HuH-7.5 (cell line): Measurements from ENCODE around the gene SMURF2.
A peak's percentile ranks its signal among the peaks of the same experiment; 100 is the strongest.
"Not testable (repeated sequence)": the region's sequence is repeated elsewhere in the genome, so short reads cannot be mapped to it uniquely, and the experiment has no call there.

Experiments
- DNase-seq: peaks from one replicate; pipeline ENCODE4 v3.0.0; 2011; ENCODE audit warnings: low spot score

The SMURF2 gene

DNA sequence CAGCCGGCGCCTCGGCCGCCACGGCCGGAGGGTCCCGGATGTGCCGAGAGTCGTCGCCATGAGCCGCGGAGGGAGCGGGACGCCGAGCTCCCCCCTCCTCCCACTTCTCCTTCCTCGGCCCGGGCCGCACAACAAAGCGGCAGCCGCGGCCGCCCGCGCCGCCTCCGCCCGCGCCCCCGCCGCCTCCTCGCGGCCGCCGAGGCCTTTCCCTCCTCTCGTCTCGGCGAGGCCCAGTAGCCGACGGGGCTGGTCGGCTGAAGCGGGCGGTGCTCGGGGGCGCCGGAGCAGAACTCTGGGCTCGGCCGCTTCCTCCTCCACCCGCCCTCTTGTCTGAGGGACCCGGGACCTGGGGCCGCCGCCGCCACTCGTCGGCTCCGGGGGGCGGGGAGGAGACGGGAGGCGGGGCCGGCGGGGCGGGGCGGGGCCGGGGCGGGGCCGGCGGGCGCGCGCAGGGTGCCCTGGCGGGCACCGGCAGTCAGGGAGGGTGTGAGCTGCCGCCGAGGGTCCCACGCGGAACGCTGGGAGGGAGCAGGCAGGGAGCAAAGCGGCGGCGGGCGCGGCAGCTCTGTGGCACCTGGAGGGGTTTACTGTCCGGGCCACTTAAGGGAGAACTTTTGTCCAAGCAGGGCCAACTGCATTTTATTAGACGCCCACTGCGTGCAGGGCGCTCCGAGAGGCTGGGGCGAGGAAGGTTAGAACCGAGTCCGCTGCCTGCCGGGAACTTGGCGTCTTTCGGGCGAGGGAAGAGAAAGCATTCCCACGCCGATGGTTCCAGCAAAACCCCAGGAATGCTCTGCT is at the start of gene SMURF2:
TSS of gene SMURF2 (minus strand) at position 332 of the 798 bp plus-strand sequence. CDS start 427 bp downstream, outside the sequence.
- peak; percentile 85 for DNase-seq

DNA sequence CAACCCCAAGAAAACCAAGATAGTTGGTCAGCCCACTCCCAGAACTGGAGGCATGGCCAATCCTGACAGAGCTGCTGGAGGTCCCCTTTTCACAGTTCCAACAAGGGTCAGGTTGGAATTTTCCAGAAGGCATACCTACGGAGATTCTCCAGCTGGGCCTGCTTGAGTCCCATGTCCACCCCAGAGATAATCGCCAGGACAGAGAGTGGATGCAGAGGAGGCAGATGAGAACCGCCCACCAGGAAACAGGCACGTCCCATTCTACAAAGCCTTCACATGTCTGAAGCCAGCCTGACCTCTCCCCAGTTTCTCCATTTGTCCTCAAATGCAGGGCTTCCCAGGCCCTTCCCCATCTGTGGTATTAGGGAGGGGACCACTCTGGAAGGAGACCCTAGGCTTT is 47.4 kb upstream of the SMURF2 start:
- DNase-seq, result no peak

DNA sequence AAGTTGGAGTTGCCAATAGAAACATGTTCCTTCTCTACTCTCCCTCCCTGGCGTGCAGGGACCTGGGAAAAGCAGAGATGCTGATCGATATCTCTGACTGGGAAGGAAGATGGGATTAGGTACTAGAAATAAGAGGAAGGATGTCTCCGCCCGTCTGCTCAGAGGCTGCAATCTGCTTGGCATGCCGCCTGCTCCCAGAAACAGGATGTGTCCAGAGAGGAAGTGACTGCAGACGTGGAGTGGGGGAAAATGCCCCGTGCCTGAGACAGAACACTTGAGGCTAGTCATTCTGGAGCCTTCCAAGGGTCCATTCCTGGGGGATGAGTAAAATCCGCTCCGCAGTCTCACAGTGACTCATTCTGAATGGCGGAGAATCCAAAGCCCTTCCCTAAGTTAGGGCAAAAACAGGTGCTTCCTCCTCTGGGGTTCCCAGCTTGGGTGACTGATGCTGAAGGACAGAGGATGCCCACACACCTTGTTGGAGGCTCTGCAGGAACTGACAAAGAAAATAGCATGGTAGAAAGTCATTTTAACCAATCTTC is 45.0 kb upstream of the SMURF2 start:
- no peak for DNase-seq

DNA sequence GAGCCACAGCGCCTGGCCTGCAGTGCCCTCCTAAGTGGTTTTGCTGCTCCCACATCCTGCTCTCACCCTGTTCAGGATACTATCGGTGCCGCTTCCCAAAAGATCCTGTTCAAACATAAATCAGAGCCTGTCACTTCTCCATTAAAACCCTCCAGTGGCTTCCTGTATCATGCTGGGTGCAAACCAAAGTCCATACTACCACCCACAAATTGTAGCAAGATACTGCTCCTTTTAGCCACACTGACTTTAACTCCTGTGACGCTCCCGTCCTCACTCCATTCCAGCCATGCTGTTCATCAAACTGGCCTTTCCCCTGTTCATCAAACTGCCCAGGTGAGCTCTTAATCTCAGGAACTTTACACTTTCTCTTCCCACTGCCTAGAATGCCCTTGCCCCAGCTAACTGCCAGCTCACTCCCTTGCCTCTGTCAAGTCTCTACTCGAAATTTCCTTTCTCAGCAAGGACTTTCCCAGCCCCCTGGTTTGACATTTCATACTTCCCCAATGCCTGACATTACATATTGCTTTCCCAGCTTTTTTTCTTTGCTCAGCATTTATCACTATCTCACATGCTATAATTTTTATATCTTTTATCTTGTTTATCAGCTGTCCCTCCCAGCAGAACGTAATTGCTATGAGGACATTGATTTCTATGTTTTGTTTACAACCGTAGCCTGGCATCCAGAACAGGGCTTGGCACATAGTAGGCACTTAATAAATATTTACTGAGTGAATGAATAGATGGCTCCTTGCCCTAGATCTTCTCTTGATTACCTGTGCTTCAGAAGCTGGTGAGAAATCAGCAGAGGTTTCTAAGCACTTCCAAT is 44.3 kb upstream of the SMURF2 start:
- DNase-seq, result no peak

GRCh38 chr17:64702815-64703214 is 40.7 kb upstream of the SMURF2 start:
- no peak for DNase-seq

DNA sequence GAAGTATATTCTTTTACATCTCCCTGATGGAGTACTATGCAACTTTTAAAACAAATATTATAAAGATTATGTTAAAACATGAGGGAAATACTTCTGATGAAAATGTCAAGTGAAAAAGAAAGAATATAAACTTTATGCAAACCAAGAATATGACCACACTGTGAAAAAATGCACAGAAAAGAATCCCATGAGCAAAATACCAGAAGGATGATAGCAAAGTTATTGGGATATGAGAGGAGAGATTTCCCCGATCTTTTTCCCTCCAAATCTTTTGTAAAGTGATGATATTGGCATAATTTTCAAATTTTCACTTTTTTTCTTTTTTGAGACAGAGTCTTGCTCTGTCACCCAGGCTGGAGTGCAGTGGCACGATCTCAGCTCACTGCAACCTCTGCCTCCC is 36.6 kb upstream of the SMURF2 start:
- no peak for DNase-seq

DNA sequence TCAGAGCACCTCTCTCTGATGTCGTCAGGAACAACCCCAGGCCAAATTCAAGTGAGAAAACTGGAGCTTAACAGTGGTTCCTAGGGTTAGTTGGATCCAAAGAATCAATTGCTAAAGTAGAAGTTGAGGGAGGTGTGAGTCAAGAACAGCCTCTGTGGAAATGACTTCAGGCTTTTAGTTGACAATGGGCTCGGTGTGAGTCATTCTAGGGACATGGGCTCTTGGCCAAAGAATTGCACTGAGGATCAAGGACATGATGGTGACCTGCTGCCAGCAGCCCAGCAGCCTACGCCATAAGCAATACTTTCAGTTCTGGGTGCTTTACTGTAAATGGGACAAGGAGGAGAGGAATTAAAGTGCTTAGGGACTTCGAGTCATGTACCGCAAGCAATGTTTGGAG is 32.1 kb upstream of the SMURF2 start:
- no peak for DNase-seq

GRCh38 chr17:64692187-64692586 is 30.1 kb upstream of the SMURF2 start:
- DNase-seq, result no peak

GRCh38 chr17:64689106-64689505 is 27.0 kb upstream of the SMURF2 start:
- DNase-seq, result no peak

GRCh38 chr17:64688481-64688880 is 26.4 kb upstream of the SMURF2 start:
- no peak for DNase-seq

DNA sequence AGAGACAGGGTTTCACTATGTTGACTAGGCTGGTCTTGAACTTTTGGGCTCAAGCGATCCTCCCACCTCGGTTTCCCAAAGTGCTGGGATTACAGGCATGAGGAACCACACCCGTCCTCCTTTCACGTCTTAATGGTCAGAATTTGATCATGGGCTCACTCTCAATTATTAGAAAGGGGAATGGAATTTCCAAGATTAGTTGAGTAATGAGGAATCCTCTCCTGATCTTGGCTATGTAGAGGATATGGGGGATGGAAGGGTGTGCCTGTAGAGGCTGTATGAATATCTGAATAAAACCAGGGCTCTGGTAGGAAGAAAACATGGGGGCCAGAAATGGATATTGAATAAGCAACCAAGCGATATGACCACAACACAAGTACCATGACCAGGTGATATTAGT is 25.9 kb upstream of the SMURF2 start:
- no peak for DNase-seq

DNA sequence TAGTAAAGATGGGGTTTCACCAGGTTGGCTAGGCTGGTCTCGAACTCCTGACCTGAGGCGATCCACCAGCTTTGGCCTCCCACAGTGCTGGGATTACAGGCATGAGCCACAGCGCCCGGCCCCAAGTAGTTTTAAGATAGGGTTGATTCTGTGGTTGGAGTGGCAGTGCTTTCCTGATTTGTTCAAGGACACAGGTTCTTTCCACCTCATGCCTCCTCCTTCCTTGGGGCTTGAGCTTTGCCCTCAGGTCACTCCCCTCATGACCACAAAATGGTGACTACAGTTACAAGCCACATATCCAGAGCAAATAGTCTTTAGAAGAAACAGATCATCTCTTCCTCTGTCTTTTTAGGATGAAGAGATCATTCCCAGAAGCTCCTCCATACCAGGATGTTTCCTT is 25.3 kb upstream of the SMURF2 start:
- DNase-seq, result no peak

DNA sequence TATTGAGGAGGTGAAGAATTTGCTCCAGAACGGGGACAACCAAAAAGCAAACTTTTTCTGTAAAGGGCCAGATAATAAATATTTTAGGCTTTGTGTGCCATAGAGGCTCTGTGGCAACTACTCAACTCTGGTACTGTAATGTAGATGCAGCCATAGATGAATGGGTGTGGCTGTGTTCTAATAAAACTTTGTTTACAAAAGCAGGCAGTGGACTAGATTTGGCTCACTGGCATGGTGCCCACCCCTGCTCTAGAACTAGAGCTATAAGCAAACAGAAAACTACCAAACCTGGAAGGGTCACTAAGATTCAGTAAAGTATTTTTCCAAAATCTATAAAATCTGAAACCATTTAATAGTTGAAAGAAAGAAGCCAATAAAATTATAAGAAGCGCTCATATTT is 24.6 kb upstream of the SMURF2 start:
- DNase-seq, result no peak

- no peak for DNase-seq
These were observed 23.6 kb upstream of the SMURF2 start for GRCh38 chr17:64685705-64686104.

DNA sequence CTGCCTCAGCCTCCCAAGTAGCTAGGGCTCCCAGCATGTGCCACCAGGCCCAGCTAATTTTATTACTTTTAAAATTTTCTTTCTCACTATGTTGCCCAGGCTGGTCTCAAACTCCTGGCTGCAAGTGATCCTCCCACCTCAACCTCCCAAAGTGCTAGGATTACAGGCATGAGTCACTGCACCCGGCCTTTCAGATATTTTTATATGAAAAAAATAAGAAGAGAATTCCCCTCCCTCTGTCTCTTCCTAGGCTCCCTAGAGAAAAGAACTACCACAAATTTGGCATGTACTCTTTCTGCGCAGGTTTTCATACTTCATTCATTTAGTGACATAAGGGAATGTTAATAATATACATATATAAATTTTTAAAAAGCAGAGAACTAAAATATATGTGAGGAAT is 21.7 kb upstream of the SMURF2 start:
- no peak for DNase-seq

- DNase-seq, result no peak
These were observed 20.4 kb upstream of the SMURF2 start for GRCh38 chr17:64682261-64683181.

GRCh38 chr17:64679710-64680216 is 17.7 kb upstream of the SMURF2 start:
- no peak for DNase-seq

GRCh38 chr17:64676763-64677162 is 14.7 kb upstream of the SMURF2 start:
- no peak for DNase-seq

DNA sequence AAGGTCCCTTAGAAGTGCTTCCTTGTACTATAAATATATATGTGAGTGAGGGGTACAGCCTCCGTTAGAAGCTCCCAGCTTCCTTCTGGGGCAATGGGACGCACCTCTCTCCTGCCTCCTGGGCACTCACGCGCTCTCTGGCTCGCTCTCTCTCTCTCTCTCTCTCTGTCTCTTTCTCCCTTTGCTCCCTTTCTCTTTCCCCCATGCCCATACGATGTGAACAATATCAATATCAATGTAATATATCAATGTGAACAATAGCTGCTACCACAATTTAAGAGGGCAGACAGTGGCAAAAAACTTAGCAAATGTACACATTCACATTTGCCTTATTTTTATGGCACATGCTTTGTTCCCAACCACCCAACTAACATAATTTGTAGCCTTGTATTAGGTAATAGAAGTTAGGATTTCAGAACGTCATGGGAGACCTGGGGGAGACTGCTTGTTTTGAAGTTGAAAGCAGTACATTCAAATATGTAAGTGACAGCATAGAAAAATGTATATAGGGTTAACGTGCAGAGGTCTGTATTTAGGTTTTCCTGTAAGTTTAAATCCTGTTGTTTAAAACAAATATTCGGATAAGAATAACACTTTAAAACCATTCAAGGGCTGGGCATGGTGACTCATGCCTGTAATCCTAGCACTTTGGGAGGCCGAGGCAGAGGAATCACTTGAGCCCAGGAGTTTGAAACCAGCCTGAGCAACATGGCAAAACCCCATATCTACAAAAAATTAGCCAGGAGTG is 8.9 kb upstream of the SMURF2 start:
- not testable (repeated sequence) for DNase-seq

- DNase-seq, result not testable (repeated sequence)
These were observed 6.0 kb upstream of the SMURF2 start for GRCh38 chr17:64667807-64668721.
